Astrocyte of the cerebellum (primary cell): ENCODE measurements around the gene FOS.
A peak's percentile ranks its signal among the peaks of the same experiment; 100 is the strongest.

ENCODE experiments used
- DNase-seq: peaks from one replicate; pipeline ENCODE4 v3.0.0-alpha.2; 2011; ENCODE audit warnings: low read depth
- H3K4me3 ChIP-seq: 2 replicates; pipeline ENCODE4 v1.5.1; 2011; ENCODE audit warnings: mild to moderate bottlenecking, low read depth, low read length, moderate library complexity
- in situ Hi-C: cut with HindIII; loops from 2 replicates; pipeline ENCODE4 v1.10.0; 2017; ENCODE audit warnings: low sequenced_read_pairs
- TF ChIP-seq, protein P1 (sequence below): IDR thresholded peaks from 2 replicates; pipeline ENCODE4 v1.5.1; 2012; ENCODE audit warnings: low read length, low read depth, moderate library complexity, mild to moderate bottlenecking; ENCODE audit errors: missing control alignments

FOS gene

DNA sequence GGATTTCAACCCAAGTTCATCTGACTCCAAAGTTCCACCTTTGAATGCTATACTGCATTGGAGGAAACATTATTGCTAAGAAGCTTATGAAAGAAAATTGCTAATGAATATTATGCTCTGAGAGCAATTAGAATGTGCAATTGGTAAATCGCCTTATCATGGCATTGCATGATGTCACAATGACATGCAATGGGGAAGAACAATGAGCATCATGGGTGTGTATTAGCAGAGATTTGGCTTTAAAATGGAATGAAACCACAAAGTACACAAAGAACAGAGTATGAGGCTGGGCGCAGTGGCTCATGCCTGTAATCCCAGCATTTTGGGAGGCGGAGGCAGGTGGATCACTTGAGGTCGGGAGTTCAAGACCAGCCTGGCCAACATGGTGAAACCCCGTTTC lies 34.7 kb downstream of the FOS start:
- H3K4me3 ChIP-seq = no peak overlapping the region
- no peak for DNase-seq
- in situ Hi-C loops = loop anchor here (25.0 kb wide), 1 partner anchor 174 kb away; no protein-coding TSS in a partner anchor
- TF ChIP-seq, protein P1, sequence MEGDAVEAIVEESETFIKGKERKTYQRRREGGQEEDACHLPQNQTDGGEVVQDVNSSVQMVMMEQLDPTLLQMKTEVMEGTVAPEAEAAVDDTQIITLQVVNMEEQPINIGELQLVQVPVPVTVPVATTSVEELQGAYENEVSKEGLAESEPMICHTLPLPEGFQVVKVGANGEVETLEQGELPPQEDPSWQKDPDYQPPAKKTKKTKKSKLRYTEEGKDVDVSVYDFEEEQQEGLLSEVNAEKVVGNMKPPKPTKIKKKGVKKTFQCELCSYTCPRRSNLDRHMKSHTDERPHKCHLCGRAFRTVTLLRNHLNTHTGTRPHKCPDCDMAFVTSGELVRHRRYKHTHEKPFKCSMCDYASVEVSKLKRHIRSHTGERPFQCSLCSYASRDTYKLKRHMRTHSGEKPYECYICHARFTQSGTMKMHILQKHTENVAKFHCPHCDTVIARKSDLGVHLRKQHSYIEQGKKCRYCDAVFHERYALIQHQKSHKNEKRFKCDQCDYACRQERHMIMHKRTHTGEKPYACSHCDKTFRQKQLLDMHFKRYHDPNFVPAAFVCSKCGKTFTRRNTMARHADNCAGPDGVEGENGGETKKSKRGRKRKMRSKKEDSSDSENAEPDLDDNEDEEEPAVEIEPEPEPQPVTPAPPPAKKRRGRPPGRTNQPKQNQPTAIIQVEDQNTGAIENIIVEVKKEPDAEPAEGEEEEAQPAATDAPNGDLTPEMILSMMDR = no peak

DNA sequence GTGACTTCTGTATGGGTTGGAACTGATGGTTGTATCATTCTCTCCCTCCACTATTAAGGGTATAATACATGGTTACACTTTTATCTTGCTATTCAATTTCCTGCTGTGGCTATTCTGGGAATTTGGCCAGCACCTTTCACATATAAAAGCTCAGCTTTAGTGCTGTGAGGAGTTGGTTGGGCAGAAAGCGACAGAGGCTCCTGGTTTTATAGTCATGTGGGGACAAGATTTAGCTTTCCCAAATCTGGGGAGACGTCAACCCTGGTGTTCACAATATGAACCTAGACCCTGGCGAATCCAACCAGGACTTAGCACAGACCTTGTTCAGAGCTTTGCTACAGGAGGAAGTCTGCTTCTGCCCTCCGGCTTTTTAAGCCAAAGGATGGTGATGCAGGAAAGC lies 36.5 kb downstream of the FOS start:
- H3K4me3 ChIP-seq = peak overlapping the region; percentile 7
- in situ Hi-C loops = loop anchor here (25.0 kb wide), 1 partner anchor 172 kb away; no protein-coding TSS in a partner anchor
- peak; percentile 81 for DNase-seq
- TF ChIP-seq, protein P1 = no peak

DNA sequence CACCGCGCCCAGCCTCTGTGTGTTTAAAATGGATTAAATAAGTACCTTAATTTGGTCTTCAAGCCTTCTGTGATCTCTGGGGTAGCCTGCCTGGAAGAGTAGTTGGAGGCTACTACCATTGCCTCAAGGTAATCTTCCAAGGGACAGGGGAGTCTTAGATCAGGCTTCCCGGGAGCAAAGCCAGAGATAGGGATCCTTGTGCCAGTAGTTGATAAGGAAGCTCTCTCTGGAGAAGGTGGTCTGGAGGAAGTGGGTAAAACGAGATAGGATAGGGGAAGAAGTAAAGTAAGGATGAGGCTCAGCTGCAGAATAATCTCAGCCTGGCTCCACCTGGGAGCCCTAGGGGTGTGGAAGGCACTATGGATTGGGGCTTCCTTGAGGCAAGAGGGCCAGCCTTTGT lies 38.5 kb downstream of the FOS start:
- TF ChIP-seq, protein P1 = no peak
- DNase-seq = no peak
- in situ Hi-C loops = loop anchor here (25.0 kb wide), 1 partner anchor 170 kb away; no protein-coding TSS in a partner anchor
- no peak overlapping the region for H3K4me3 ChIP-seq

DNA sequence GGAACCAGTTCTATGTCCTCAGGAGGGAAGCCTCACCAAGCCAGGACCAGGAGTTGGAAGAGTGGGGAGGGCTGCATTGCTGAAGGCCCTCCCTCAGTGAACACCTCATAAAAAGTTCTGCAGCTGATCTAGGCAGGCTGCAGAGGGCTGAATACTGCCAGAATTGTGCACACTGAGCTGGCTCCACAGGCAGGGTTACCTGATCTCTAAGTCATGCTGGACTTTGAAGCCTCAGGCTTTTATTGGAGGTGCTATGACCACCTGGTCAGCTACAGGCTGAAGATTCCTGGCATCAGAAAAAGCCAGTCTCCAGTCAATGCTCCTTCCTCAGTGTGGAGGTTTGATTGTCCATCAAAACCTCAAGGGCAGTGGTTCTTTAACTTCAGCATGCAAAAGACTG lies 39.7 kb downstream of the FOS start:
- H3K4me3 ChIP-seq = no peak overlapping the region
- DNase-seq = no peak
- TF ChIP-seq, protein P1 = no peak
- in situ Hi-C loops = loop anchor here (25.0 kb wide), 1 partner anchor 169 kb away; no protein-coding TSS in a partner anchor

DNA sequence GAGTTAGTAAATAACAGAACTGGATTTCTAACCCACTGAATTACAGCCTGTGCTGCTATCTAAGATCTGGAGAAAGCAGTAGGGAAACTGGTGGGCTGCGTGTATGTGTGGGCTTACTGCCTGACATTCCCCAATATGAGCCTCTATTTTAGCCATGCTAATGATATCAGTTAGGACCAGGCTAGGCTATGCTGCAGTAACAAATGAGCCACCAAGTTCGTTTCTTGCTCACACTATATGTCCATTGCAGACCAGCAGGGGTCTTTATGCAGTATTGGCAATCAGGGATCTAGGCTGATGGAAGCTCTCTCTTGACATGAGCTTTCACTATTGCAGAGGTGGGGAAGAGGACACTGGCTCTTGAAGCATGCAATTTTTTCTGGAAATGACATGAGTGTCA lies 40.4 kb downstream of the FOS start:
- in situ Hi-C loops = loop anchor here (25.0 kb wide), 1 partner anchor 168 kb away; no protein-coding TSS in a partner anchor
- TF ChIP-seq, protein P1 = no peak
- H3K4me3 ChIP-seq = no peak overlapping the region
- no peak for DNase-seq

DNA sequence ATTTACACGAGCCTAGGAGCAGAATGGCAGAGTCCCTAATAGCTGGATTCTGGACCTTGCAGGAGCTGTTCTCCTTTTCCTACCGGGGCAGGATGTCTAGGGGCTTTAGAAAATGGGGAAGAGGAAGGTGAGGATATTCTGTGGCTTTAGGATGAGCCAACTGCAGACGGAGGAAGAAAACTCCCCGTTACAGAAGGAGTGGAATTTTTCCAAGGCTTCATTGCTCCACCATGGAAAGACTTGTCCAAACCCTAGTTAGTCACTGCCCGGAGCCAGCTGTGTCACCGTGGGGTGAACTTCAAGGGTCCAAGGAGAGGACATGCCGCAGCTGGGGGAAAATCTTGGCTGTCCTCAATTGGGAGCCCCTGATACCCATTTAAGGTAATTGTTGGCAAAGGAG lies 41.6 kb downstream of the FOS start:
- TF ChIP-seq, protein P1 = no peak
- in situ Hi-C loops = loop anchor here (25.0 kb wide), 1 partner anchor 167 kb away; no protein-coding TSS in a partner anchor

More for the DNA sequence above, 41.6 kb downstream of the FOS start:
- no peak for DNase-seq
- no peak overlapping the region for H3K4me3 ChIP-seq
